Nephron (organoid): ENCODE results near the gene DIP2B.

Experiments used
- H3K27ac Mint-ChIP-seq, 3 experiments: 2 replicates each; pipeline ENCODE4 v1.8.0; 2020; ENCODE audit warnings: mixed read lengths in 3 of 3, mild to moderate bottlenecking in 2 of 3, moderate library complexity in 1 of 3
- H3K27me3 Mint-ChIP-seq: 2 replicates; pipeline ENCODE4 v1.8.0; 2021; ENCODE audit warnings: low read depth, mild to moderate bottlenecking, moderate library complexity, mixed read lengths
- H3K36me3 Mint-ChIP-seq: 2 replicates; pipeline ENCODE4 v1.8.0; 2020; ENCODE audit warnings: low read depth, mixed read lengths
- H3K4me1 Mint-ChIP-seq: 2 replicates; pipeline ENCODE4 v1.8.0; 2020; ENCODE audit warnings: mixed read lengths
- H3K4me3 Mint-ChIP-seq, 3 experiments: 2 replicates each; pipeline ENCODE4 v1.8.0; 2020; ENCODE audit warnings: mild to moderate bottlenecking in 3 of 3, mixed read lengths in 3 of 3, moderate library complexity in 2 of 3
- H3K9me3 Mint-ChIP-seq: 2 replicates; pipeline ENCODE4 v1.8.0; 2020; ENCODE audit warnings: mixed read lengths
- CTCF ChIP-seq, 3 experiments: fragments of 200-600 bp; sonication (generic); IDR thresholded peaks; one replicate each; pipeline ENCODE4 v1.5.0; 2021; ENCODE audit warnings: antibody characterized with exemption in 3 of 3; ENCODE audit not compliant: unreplicated experiment in 3 of 3

The DIP2B gene

DNA sequence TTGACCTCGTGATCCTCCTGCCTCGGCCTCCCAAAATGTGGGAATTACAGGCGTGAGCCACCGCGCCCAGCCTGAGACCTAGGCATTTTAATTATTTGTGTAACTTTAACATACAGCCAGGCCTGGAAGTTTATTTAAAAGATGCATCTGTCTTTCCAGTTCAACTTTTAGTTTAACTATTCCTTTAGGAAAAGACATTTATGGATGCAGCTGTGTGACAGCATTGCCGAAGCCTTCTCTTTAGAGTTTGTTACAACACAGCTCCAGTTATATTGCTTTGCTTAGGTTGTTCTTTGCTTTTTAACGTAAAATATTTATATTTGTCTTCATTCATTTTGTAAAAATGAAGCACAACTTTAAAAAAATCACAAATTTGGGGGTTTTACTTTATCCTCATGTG lies 67.0 kb downstream of the DIP2B start:
- Mint-ChIP-seq H3K27ac (peak overlapping the region in 2 of 3 experiments; percentile 82 to 85), H3K4me3 (no peak overlapping the region), H3K9me3 (no peaks in the 10 kb centered on the region), H3K36me3 (no peaks in the 10 kb centered on the region), H3K27me3 (no peaks in the 10 kb centered on the region), H3K4me1 (peaks cover 56% of the 10 kb centered on the region)
- TF ChIP-seq CTCF (IDR thresholded peaks at IDR 0.05; ENCODE audit: unreplicated experiment in 3 of 3), result no peak

DNA sequence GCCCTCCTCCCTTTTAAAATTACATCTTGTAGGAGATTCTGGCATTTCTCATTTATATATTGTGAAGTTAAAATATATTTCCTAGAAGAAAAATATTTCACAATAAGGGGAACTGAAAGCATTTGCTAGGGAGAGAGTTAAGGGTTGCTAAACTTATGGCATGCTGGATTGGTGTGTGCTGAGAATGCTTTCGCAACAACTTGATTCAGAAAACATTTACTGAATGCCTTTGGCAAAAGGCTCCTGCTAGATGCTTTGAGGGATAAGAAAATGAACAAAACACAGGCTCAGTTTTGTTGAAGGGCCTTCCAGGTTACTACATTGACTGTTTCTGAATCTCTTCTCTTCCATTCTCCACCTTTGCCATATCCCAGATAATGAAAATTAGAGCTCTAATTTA lies 67.5 kb downstream of the DIP2B start:
- Mint-ChIP-seq H3K36me3 (no peaks in the 10 kb centered on the region), H3K27me3 (no peaks in the 10 kb centered on the region), H3K4me1 (peaks cover 56% of the 10 kb centered on the region), H3K4me3 (no peak overlapping the region), H3K9me3 (no peaks in the 10 kb centered on the region), H3K27ac (peak overlapping the region; percentile 66 to 85 (median 82))
- no peak for TF ChIP-seq CTCF (IDR thresholded peaks at IDR 0.05; ENCODE audit: unreplicated experiment in 3 of 3)

DNA sequence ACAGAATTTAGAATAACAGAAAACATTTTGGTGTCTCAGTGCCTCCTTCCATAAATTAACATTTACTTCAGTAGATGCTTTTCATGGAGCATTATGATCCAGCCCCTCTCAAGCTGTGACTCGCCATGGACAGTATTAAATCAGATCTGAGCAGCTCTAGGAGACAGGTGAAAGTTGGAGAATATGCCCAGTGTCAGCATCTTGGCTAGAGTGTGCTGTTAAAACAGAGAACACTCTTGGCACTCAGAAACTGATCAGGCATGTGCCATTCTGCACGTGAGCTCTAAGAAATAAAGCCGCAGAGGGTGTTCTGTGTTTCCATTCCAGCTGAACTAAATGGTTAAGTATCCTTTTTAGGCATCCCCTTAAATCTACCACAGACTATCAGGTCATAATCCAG lies 68.0 kb downstream of the DIP2B start:
- no peaks in the 10 kb centered on the region for H3K9me3 Mint-ChIP-seq
- H3K4me3 Mint-ChIP-seq, result no peak overlapping the region
- no peaks in the 10 kb centered on the region for H3K36me3 Mint-ChIP-seq
- H3K27me3 Mint-ChIP-seq, result no peaks in the 10 kb centered on the region
- H3K27ac Mint-ChIP-seq, result peak overlapping the region; percentile 66 to 85 (median 82)
- peaks cover 58% of the 10 kb centered on the region for H3K4me1 Mint-ChIP-seq
- TF ChIP-seq CTCF (IDR thresholded peaks at IDR 0.05; ENCODE audit: unreplicated experiment in 3 of 3), result no peak

- H3K27me3 Mint-ChIP-seq, result no peaks in the 10 kb centered on the region
- H3K9me3 Mint-ChIP-seq, result no peaks in the 10 kb centered on the region
- no peak for TF ChIP-seq CTCF (IDR thresholded peaks at IDR 0.05; ENCODE audit: unreplicated experiment in 3 of 3)
- no peaks in the 10 kb centered on the region for H3K36me3 Mint-ChIP-seq
- H3K27ac Mint-ChIP-seq, result peak overlapping the region in 2 of 3 experiments; percentile 31 to 82
- H3K4me3 Mint-ChIP-seq, result no peak overlapping the region
- peaks cover 56% of the 10 kb centered on the region for H3K4me1 Mint-ChIP-seq
Observed at GRCh38 chr12:50573271-50573670, 68.5 kb downstream of the DIP2B start.

DNA sequence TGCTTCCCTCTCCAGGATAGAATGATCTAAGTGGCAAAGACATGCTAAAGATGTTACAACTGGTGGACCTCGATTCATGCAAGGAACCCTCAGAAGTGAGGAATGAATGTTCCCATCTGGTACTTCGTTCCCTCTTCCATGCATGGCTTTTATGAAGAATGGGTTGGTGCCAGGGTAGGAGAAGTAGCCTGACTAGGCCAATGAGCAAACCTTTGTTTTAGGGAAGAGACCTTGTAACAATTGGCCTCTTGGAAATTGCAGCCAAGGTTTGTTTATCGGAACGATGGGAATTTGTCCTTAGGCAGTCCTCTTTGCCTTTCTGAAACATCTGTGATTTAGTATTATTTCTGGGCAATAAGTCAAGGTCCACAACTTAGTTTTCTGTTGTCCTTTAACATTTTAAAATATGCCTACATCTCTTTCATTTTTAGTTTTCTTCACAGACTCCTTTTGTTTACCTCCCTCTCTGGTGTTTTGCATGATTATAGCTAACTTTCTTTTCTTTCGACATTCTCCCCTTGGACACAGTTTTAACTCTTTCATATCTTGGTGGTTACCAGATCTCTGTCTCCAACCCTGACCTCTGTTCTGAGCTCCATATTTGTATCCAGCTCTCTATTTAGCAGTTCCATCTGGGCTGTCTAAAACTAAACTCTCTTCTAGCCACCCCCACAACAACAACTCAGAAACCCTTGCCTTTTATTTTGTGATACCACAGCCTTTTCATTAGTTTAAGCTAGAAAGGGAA lies 70.0 kb downstream of the DIP2B start:
- no peaks in the 10 kb centered on the region for H3K36me3 Mint-ChIP-seq
- H3K9me3 Mint-ChIP-seq, result no peaks in the 10 kb centered on the region
- TF ChIP-seq CTCF (IDR thresholded peaks at IDR 0.05; ENCODE audit: unreplicated experiment in 3 of 3), result no peak
- H3K27me3 Mint-ChIP-seq, result no peaks in the 10 kb centered on the region
- peak overlapping the region; percentile 58 to 82 (median 78) for H3K27ac Mint-ChIP-seq
- H3K4me3 Mint-ChIP-seq, result peak overlapping the region in 1 of 3 experiments; percentile 11
- peaks cover 44% of the 10 kb centered on the region for H3K4me1 Mint-ChIP-seq

- Mint-ChIP-seq H3K36me3 (no peaks in the 10 kb centered on the region), H3K27me3 (no peaks in the 10 kb centered on the region), H3K4me1 (peaks cover 24% of the 10 kb centered on the region), H3K9me3 (no peaks in the 10 kb centered on the region), H3K27ac (peak overlapping the region in 1 of 3 experiments; percentile 31), H3K4me3 (no peak overlapping the region)
- no peak for TF ChIP-seq CTCF (IDR thresholded peaks at IDR 0.05; ENCODE audit: unreplicated experiment in 3 of 3)
Observed at GRCh38 chr12:50579757-50580267, 75.0 kb downstream of the DIP2B start.
